GM23338 (cell line): ENCODE results near the gene CYP2E1.
"Not testable (repeated sequence)": the region's sequence is repeated elsewhere in the genome, so short reads cannot be mapped to it uniquely, and the experiment has no call there.

ENCODE experiments used
- CREB1 ChIP-seq: fragments of 250-450 bp; sonication (Bioruptor Pico); IDR thresholded peaks from 2 replicates; pipeline ENCODE4 v1.5.0; 2020; ENCODE audit warnings: low read depth, mild to moderate bottlenecking, moderate library complexity
- CTCF ChIP-seq, 2 experiments: fragments of 200-600 bp in 1 of 2; sonication (generic) in 1 of 2; conservative IDR thresholded peaks; 2 replicates each; pipeline versions ENCODE4 v1.5.1 to v1.6.1; 2016 to 2017; ENCODE audit warnings: antibody characterized with exemption in 2 of 2, low read depth in 2 of 2, mild to moderate bottlenecking in 2 of 2, moderate library complexity in 1 of 2
- EZH2 ChIP-seq: fragments of 200-600 bp; sonication (generic); IDR thresholded peaks from one replicate; pipeline ENCODE4 v1.8.0; 2017; ENCODE audit warnings: antibody characterized with exemption, mild to moderate bottlenecking, low read depth; ENCODE audit not compliant: unreplicated experiment
- EZH2phosphoT487 ChIP-seq: fragments of 200-600 bp; sonication (generic); IDR thresholded peaks from one replicate; pipeline ENCODE4 v1.8.1; 2018; ENCODE audit warnings: antibody characterized with exemption; ENCODE audit not compliant: unreplicated experiment
- JUNB ChIP-seq: IDR thresholded peaks from one replicate; pipeline ENCODE4 v1.6.1; 2016; ENCODE audit warnings: antibody characterized with exemption; ENCODE audit not compliant: unreplicated experiment
- POLR2AphosphoS5 ChIP-seq: IDR thresholded peaks from 2 replicates; pipeline ENCODE4 v1.6.1; 2016; ENCODE audit warnings: antibody characterized with exemption, low read depth
- REST ChIP-seq: IDR thresholded peaks from one replicate; pipeline ENCODE4 v1.6.1; 2018; ENCODE audit warnings: antibody characterized with exemption; ENCODE audit not compliant: unreplicated experiment
- ZNF331 ChIP-seq: fragments of 250-450 bp; sonication (Bioruptor Pico); IDR thresholded peaks from 2 replicates; pipeline ENCODE4 v1.5.0; 2020; ENCODE audit warnings: low read depth, mild to moderate bottlenecking, moderate library complexity
- ZNF462 ChIP-seq: fragments of 250-450 bp; sonication (Bioruptor Pico); IDR thresholded peaks from 2 replicates; pipeline ENCODE4 v1.5.0; 2020; ENCODE audit warnings: mild to moderate bottlenecking, moderate library complexity

- not testable (repeated sequence) for TF ChIP-seq CTCF (conservative IDR thresholded peaks at IDR 0.05; ENCODE audit: low read depth in 2 of 2); REST; ZNF331 (CRISPR knock-in tag); JUNB; EZH2; EZH2phosphoT487; POLR2AphosphoS5; ZNF462 (CRISPR knock-in tag); CREB1 (CRISPR knock-in tag)
Measured at GRCh38 chr10:133572055-133572454, 44.9 kb downstream of the CYP2E1 start.
